ENCODE measurements around the gene RBM20. TPM values are rescaled to one million over a fixed set of nuclear protein-coding genes. Genes with fewer than 3 reads are reported as not detected.

Gene RBM20
- total RNA-seq, 6 experiments from 2014 or later = 0.04 to 0.29 (median 0.06) TPM

DNA sequence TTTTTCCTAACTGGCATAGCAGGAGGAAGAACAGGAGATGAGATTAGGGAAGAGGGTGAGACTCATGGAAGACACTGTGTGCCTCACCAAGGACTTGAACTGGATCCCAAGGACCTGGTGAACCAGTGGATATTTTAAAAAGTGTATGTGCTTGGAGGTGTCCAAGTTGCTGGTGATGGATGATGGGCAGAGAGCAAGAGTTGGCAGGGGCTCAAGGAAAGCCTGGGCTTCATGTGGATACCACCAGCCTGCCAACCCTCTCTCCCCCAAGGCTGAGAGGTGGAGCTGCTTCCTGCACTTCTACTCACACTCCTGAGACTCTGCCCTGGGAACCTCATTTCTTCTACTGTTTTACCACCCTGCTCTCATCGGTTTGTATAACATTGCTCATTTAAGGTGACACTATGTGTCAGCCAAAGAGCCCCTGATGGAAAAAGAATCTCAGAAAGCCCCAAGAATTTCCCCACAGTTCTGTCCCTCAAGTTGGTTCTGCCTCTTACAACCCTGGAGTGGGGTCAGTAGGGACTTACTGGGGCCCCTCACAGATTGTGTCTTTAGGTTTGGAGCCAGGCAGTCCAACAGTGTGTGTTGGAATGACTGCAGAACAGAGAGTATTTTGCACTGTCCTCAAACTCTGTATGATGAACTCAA lies 171.3 kb downstream of the RBM20 start:
- peaks cover 0 to 31% (median 13%) of the 10 kb centered on the region in 4 donors for H3K4me1 ChIP-seq
- H3K27me3 ChIP-seq = no peaks in the 10 kb centered on the region
- no peaks in the 10 kb centered on the region for H3K9me3 ChIP-seq
- ATAC-seq = no peak
- no peak overlapping the region for H3K27ac ChIP-seq
- no peak overlapping the region for H3K4me3 ChIP-seq
- DNase-seq = no peak
- no peaks in the 10 kb centered on the region for H3K36me3 ChIP-seq
- WGBS (ENCODE audit: insufficient coverage, low coverage, low lambda C conversion rate, missing lambda C conversion rate) = 71% methylated on average over 1 of the region's 1 CpG
- TF ChIP-seq, protein P1, sequence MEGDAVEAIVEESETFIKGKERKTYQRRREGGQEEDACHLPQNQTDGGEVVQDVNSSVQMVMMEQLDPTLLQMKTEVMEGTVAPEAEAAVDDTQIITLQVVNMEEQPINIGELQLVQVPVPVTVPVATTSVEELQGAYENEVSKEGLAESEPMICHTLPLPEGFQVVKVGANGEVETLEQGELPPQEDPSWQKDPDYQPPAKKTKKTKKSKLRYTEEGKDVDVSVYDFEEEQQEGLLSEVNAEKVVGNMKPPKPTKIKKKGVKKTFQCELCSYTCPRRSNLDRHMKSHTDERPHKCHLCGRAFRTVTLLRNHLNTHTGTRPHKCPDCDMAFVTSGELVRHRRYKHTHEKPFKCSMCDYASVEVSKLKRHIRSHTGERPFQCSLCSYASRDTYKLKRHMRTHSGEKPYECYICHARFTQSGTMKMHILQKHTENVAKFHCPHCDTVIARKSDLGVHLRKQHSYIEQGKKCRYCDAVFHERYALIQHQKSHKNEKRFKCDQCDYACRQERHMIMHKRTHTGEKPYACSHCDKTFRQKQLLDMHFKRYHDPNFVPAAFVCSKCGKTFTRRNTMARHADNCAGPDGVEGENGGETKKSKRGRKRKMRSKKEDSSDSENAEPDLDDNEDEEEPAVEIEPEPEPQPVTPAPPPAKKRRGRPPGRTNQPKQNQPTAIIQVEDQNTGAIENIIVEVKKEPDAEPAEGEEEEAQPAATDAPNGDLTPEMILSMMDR (IDR thresholded peaks at IDR 0.05) = no peak
- no peak for TF ChIP-seq POLR2A (IDR thresholded peaks at IDR 0.05)
- intact Hi-C loops (cut with DNase I) = no loop called here

DNA sequence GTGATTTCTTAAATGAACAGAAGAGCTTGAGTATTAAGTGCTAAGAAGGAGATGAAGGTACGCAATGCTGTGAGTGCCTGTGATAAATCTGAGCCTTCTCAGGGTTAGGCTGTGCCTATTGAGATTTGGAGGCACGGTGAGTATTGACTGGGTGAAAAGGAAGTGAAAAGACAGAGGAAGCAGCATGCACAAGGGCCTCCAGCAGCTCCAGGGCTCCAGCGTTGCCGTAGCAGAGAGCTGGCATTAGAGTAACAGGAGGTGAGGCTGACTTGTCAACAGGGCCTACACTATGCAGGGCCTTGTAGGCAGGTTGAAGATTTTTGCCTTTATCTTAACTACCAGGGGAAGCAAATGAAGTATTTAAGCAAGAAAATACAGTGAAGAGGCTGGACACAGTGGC lies 173.5 kb downstream of the RBM20 start:
- H3K27ac ChIP-seq = no peak overlapping the region
- H3K9me3 ChIP-seq = no peaks in the 10 kb centered on the region
- no peak overlapping the region for H3K4me3 ChIP-seq
- no peak for DNase-seq
- H3K27me3 ChIP-seq = no peaks in the 10 kb centered on the region
- no peak for TF ChIP-seq POLR2A (IDR thresholded peaks at IDR 0.05)
- TF ChIP-seq, protein P1 (IDR thresholded peaks at IDR 0.05) = no peak
- ATAC-seq = no peak
- WGBS (ENCODE audit: insufficient coverage, low coverage, low lambda C conversion rate, missing lambda C conversion rate) = 71% methylated on average over 4 of the region's 4 CpGs
- intact Hi-C loops (cut with DNase I) = no loop called here
- no peaks in the 10 kb centered on the region for H3K36me3 ChIP-seq
- peaks cover 0 to 33% (median 13%) of the 10 kb centered on the region in 4 donors for H3K4me1 ChIP-seq

DNA sequence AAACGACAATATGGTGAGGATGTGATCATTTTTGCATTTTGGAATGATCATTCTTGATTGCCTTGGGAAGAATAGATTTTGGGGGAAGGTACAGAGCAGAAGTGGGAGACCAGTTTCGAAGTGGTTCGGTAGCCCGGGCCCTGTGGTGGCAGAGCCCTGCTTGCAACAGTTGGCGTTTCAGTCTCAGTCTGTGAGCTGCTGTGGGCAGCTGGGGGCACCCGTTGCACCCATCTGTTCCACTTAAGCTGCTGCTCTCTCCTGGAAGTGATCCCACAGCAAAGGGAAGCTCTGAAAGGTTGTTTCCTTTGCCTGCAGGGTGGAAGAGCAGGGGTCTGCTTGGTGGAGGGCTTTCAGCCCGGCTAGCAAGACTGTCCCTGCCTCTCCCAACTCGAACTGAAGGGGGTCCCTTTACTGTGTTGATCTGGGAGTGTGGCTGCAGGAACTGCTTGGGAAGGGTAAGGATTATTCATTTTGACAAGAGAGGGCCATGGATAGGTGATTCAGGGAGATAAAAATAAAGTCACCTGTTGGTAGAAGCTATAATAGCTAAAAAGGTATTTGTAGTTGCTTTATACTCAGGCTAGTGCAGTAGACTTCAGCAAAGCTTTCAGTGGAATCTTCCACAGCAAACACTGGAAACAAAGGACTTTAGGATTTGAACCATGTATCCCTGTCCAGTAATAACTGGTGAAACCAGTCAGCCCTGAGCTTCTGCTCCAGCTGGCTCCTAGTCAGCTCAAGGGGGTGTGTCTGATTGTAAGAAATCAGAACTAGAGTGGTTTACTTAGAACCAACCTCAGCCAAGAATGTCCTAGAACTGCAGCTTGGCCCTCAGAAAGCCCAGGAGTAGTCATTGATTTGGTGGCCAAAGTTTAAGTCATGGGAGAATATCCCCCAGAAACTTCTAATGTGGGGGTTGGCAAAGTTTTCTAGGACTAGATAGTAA lies 174.4 kb downstream of the RBM20 start:
- WGBS (ENCODE audit: insufficient coverage, low coverage, low lambda C conversion rate, missing lambda C conversion rate) = 94% methylated on average over 8 of the region's 8 CpGs
- intact Hi-C loops (cut with DNase I) = no loop called here
- Histone ChIP-seq H3K4me3 (no peak overlapping the region), H3K4me1 (peaks cover 0 to 33% (median 13%) of the 10 kb centered on the region in 4 donors), H3K27ac (no peak overlapping the region), H3K27me3 (no peaks in the 10 kb centered on the region), H3K36me3 (no peaks in the 10 kb centered on the region), H3K9me3 (no peaks in the 10 kb centered on the region)
- ATAC-seq (peak; percentile 28 to 71 (median 34)), DNase-seq (no peak)
- no peak for TF ChIP-seq POLR2A (IDR thresholded peaks at IDR 0.05)
- TF ChIP-seq, protein P1 (IDR thresholded peaks at IDR 0.05) = no peak

DNA sequence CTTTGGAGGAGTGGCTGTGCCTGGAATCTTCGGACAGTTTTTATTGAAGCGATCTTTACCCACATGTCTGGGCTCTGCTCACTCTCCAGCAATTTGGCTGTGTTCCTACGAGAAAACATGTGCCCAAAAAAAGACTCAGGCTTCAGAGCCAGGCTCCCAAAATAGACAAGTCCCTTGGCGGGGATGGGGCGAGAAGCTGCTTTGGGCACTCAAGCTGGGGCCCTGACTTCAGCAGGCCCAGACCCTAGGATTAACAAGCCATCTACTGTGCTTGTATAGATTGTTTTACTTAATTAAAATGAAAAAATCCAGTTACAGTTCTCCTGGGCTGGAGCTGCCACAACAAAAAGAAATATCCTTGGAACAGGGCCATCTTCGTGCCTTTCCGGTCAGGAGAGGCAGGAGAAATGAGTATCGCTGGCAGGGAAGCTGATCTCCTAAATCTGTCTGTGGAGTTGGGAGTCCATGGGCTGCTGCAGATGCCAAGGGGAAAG lies 176.2 kb downstream of the RBM20 start:
- H3K27me3 ChIP-seq = no peaks in the 10 kb centered on the region
- intact Hi-C loops (cut with DNase I) = no loop called here
- H3K4me1 ChIP-seq = peaks cover 0 to 24% (median 10%) of the 10 kb centered on the region in 4 donors
- DNase-seq (peak in 1 of 3 donors; percentile 65), ATAC-seq (peak; percentile 60 to 71 (median 68))
- H3K27ac ChIP-seq = peak overlapping the region in 1 of 3 donors; percentile 16
- 31% methylated on average over 5 of the region's 8 CpGs for WGBS (ENCODE audit: insufficient coverage, low coverage, low lambda C conversion rate, missing lambda C conversion rate)
- no peaks in the 10 kb centered on the region for H3K9me3 ChIP-seq
- no peak for TF ChIP-seq POLR2A (IDR thresholded peaks at IDR 0.05)
- TF ChIP-seq, protein P1 (IDR thresholded peaks at IDR 0.05) = no peak
- no peak overlapping the region for H3K4me3 ChIP-seq
- no peaks in the 10 kb centered on the region for H3K36me3 ChIP-seq
